Motor neuron (in vitro differentiated cells): ENCODE results near the gene ASTN1. TPM values are rescaled to one million over a fixed set of nuclear protein-coding genes. Genes with fewer than 3 reads are reported as not detected.

Experiments
- ATAC-seq, 8 experiments: fragments of 200-7000 bp; cut with Tn5 transposase; replicated peaks in 6 of 8; 2 replicates each; pipeline ENCODE4 v1.8.0; 2021; ENCODE audit warnings: mild to moderate bottlenecking in 8 of 8, moderate library complexity in 8 of 8
- H3K27ac ChIP-seq, 2 donors: fragments of 250-450 bp; sonication (Bioruptor Pico); 2 replicates each; pipeline ENCODE4 v1.9.0; 2021; ENCODE audit warnings: antibody characterized with exemption in 2 of 2, mild to moderate bottlenecking in 2 of 2, moderate library complexity in 1 of 2
- H3K4me1 ChIP-seq, 2 donors: fragments of 250-450 bp; sonication (Bioruptor Pico); replicated peaks in 1 of 2; 2 replicates each; pipeline ENCODE4 v1.6.1; 2021; ENCODE audit warnings: antibody characterized with exemption in 2 of 2, mild to moderate bottlenecking in 2 of 2, moderate library complexity in 1 of 2
- H3K4me3 ChIP-seq, 5 donors: fragments of 250-450 bp; sonication (Bioruptor Pico); 2 replicates each; pipeline ENCODE4 v1.9.0; 2021; ENCODE audit warnings: antibody characterized with exemption in 5 of 5, mild to moderate bottlenecking in 5 of 5, moderate library complexity in 4 of 5
- WGBS, 10 experiments: fragments of 450-650 bp; shearing (Covaris generic); methylation state at CpG; one replicate each; pipeline ENCODE4 v1.0.0; 2022; 5-methylcytosine and 5-hydroxymethylcytosine counted together
- in situ Hi-C, 9 experiments: fragments of 400-800 bp; cut with MboI; loops; one replicate each; pipeline ENCODE4 v1.15.0; 2021; ENCODE audit warnings: low sequenced_read_pairs in 9 of 9, low pct_unique_long_range_greater_than_20kb in 2 of 9; ENCODE audit not compliant: unreplicated experiment in 9 of 9
- total RNA-seq, 8 experiments: library from RNA; unstranded; fragments of 300-600 nt; gene quantifications; 2 replicates each; pipeline versions ENCODE4 v1.2.3 to v1.2.4, GENCODE V29; 2022

Gene ASTN1
- total RNA-seq, 8 experiments from 2014 or later: 0.10 to 89.1 (median 37.5) TPM

- ATAC-seq: peak in 2 of 8 experiments; percentile 53 to 71
- H3K27ac ChIP-seq: no peak overlapping the region
- whole genome bisulfite sequencing, 10 experiments: 0 to 77% (median 63%) methylated on average over 2 of the region's 2 CpGs; no CpG with 5 or more reads in 1 of the 10 experiments
- no peak overlapping the region for H3K4me3 ChIP-seq
- in situ Hi-C loops: no loop called here
- peaks cover 15 to 32% of the 10 kb centered on the region in 2 donors for H3K4me1 ChIP-seq
These were observed 18.0 kb downstream of the ASTN1 start for GRCh38 chr1:177146499-177146898.

- H3K27ac ChIP-seq: no peak overlapping the region
- ATAC-seq: no peak
- 12 to 69% (median 54%) methylated on average over 1 to 3 of the region's 3 CpGs; no CpG with 5 or more reads in 2 of the 10 experiments for WGBS, 10 experiments
- in situ Hi-C loops: no loop called here
- no peak overlapping the region for H3K4me3 ChIP-seq
- H3K4me1 ChIP-seq: peaks cover 15 to 32% of the 10 kb centered on the region in 2 donors
These were observed 19.1 kb downstream of the ASTN1 start for GRCh38 chr1:177145106-177146070.

- Histone ChIP-seq H3K4me3 (no peak overlapping the region), H3K27ac (no peak overlapping the region), H3K4me1 (peaks cover 15 to 32% of the 10 kb centered on the region in 2 donors)
- ATAC-seq: peak in 4 of 8 experiments; percentile 41 to 90 (median 47)
- WGBS, 10 experiments: 0 to 93% (median 60%) methylated on average over 1 to 4 of the region's 4 CpGs; no CpG with 5 or more reads in 3 of the 10 experiments
- in situ Hi-C loops: no loop called here
These were observed 21.7 kb downstream of the ASTN1 start for GRCh38 chr1:177142791-177143271.

GRCh38 chr1:177142010-177142409 lies 22.5 kb downstream of the ASTN1 start:
- ATAC-seq: no peak
- Histone ChIP-seq H3K4me1 (peaks cover 15 to 32% of the 10 kb centered on the region in 2 donors), H3K27ac (no peak overlapping the region), H3K4me3 (no peak overlapping the region)
- 0 to 100% (median 85%) methylated on average over 1 of the region's 1 CpG for WGBS, 10 experiments
- in situ Hi-C loops: no loop called here

- Histone ChIP-seq H3K4me3 (no peak overlapping the region), H3K27ac (no peak overlapping the region), H3K4me1 (peaks cover 17 to 34% of the 10 kb centered on the region in 2 donors)
- 59 to 100% (median 90%) methylated on average over 1 to 4 of the region's 4 CpGs for WGBS, 10 experiments
- in situ Hi-C loops: no loop called here
- no peak for ATAC-seq
These were observed 26.2 kb downstream of the ASTN1 start for GRCh38 chr1:177138347-177138746.

- no peak for ATAC-seq
- Histone ChIP-seq H3K4me3 (no peak overlapping the region), H3K27ac (no peak overlapping the region), H3K4me1 (peaks cover 14 to 29% of the 10 kb centered on the region in 2 donors)
- in situ Hi-C loops: no loop called here
- 0 to 89% (median 13%) methylated on average over 1 of the region's 1 CpG; no CpG with 5 or more reads in 3 of the 10 experiments for WGBS, 10 experiments
These were observed 26.7 kb downstream of the ASTN1 start for GRCh38 chr1:177137814-177138213.

- no peak for ATAC-seq
- 79 to 97% (median 80%) methylated on average over 1 to 4 of the region's 4 CpGs; no CpG with 5 or more reads in 6 of the 10 experiments for WGBS, 10 experiments
- in situ Hi-C loops: no loop called here
- no peak overlapping the region for H3K4me3 ChIP-seq
- peaks cover 8 to 16% of the 10 kb centered on the region in 2 donors for H3K4me1 ChIP-seq
- peak overlapping the region in 1 of 2 donors; percentile 7 for H3K27ac ChIP-seq
These were observed 29.3 kb downstream of the ASTN1 start for GRCh38 chr1:177135250-177135649.

GRCh38 chr1:177133977-177134538 lies 30.5 kb downstream of the ASTN1 start:
- H3K4me1 ChIP-seq: peaks cover 8 to 16% of the 10 kb centered on the region in 2 donors
- in situ Hi-C loops: no loop called here
- 0 to 95% (median 80%) methylated on average over 1 to 4 of the region's 4 CpGs for WGBS, 10 experiments
- peak overlapping the region in 1 of 2 donors; percentile 42 for H3K27ac ChIP-seq
- H3K4me3 ChIP-seq: no peak overlapping the region
- peak in 5 of 8 experiments; percentile 18 to 91 (median 64) for ATAC-seq

GRCh38 chr1:177132141-177132540 lies 32.4 kb downstream of the ASTN1 start:
- no peak for ATAC-seq
- in situ Hi-C loops: no loop called here
- Histone ChIP-seq H3K4me3 (no peak overlapping the region), H3K4me1 (peaks cover 8 to 16% of the 10 kb centered on the region in 2 donors), H3K27ac (no peak overlapping the region)
- WGBS, 10 experiments: 50 to 100% (median 100%) methylated on average over 1 to 2 of the region's 2 CpGs; no CpG with 5 or more reads in 3 of the 10 experiments

- 7 to 100% (median 83%) methylated on average over 2 to 4 of the region's 4 CpGs for WGBS, 10 experiments
- no peak for ATAC-seq
- H3K4me1 ChIP-seq: peaks cover 8 to 16% of the 10 kb centered on the region in 2 donors
- H3K4me3 ChIP-seq: no peak overlapping the region
- H3K27ac ChIP-seq: no peak overlapping the region
- in situ Hi-C loops: no loop called here
These were observed 32.8 kb downstream of the ASTN1 start for GRCh38 chr1:177131723-177132122.

- Histone ChIP-seq H3K27ac (no peak overlapping the region), H3K4me1 (peaks cover 4 to 16% of the 10 kb centered on the region in 2 donors), H3K4me3 (no peak overlapping the region)
- ATAC-seq: no peak
- 0 to 98% (median 92%) methylated on average over 1 to 5 of the region's 5 CpGs; no CpG with 5 or more reads in 3 of the 10 experiments for WGBS, 10 experiments
- in situ Hi-C loops: no loop called here
These were observed 34.0 kb downstream of the ASTN1 start for GRCh38 chr1:177130451-177130945.

- no peaks in the 10 kb centered on the region for H3K4me1 ChIP-seq
- ATAC-seq: no peak
- 0 to 100% (median 90%) methylated on average over 1 to 4 of the region's 4 CpGs; no CpG with 5 or more reads in 1 of the 10 experiments for WGBS, 10 experiments
- no peak overlapping the region for H3K4me3 ChIP-seq
- H3K27ac ChIP-seq: no peak overlapping the region
- in situ Hi-C loops: no loop called here
These were observed 35.7 kb downstream of the ASTN1 start for GRCh38 chr1:177128665-177129281.
